A673 (cell line): Measurements from ENCODE around the gene MRGPRE. TPM values are rescaled to one million over a fixed set of nuclear protein-coding genes. Genes with fewer than 3 reads are reported as not detected.

Experiments used
- BruUV-seq: library from RNA; stranded (reverse); fragments of 400-500 nt; replicated peaks from 2 replicates; lab custom pipeline; 2021; lab: Mats Ljungman, UMichigan
- CTCF ChIA-PET: fragments of 300-600 bp; sonication (Branson Sonifier 250); formaldehyde crosslinking; loops from one replicate; lab custom pipeline; 2022; ENCODE audit warnings: antibody characterized with exemption; lab: Charles Lee
- POLR2A ChIA-PET: fragments of 300-600 bp; sonication (Branson Sonifier 250); formaldehyde crosslinking; loops from one replicate; lab custom pipeline; 2022; ENCODE audit warnings: antibody characterized with exemption; ENCODE audit not compliant: low non-redundant PET; lab: Charles Lee
- DNase-seq: peaks from one replicate; pipeline ENCODE4 v3.0.0-alpha.2; 2015; ENCODE audit warnings: low spot score
- H3K27ac ChIP-seq: fragments of 200-600 bp; sonication (generic); 2 replicates; pipeline ENCODE4 v1.5.1; 2016; ENCODE audit warnings: mixed run types, low read depth, mild to moderate bottlenecking, mixed read lengths, antibody characterized with exemption, low read length; ENCODE audit not compliant: poor library complexity, severe bottlenecking
- H3K27me3 ChIP-seq: fragments of 200-600 bp; sonication (generic); replicated peaks from 2 replicates; pipeline ENCODE4 v1.6.1; 2017; ENCODE audit warnings: mixed run types, low read depth, mild to moderate bottlenecking, mixed read lengths, antibody characterized with exemption, low read length; ENCODE audit not compliant: insufficient read depth, poor library complexity
- H3K36me3 ChIP-seq: fragments of 200-600 bp; sonication (generic); 2 replicates; pipeline ENCODE4 v1.6.1; 2016; ENCODE audit warnings: mixed run types, mild to moderate bottlenecking, mixed read lengths, antibody characterized with exemption, low read length; ENCODE audit not compliant: insufficient read depth, poor library complexity, severe bottlenecking
- H3K4me1 ChIP-seq: fragments of 200-600 bp; sonication (generic); 2 replicates; pipeline ENCODE4 v1.6.1; 2017; ENCODE audit warnings: mixed run types, mild to moderate bottlenecking, mixed read lengths, antibody characterized with exemption, low read length; ENCODE audit not compliant: insufficient read depth, poor library complexity, severe bottlenecking
- H3K4me3 ChIP-seq: fragments of 200-600 bp; sonication (generic); 2 replicates; pipeline ENCODE4 v1.5.1; 2016; ENCODE audit warnings: low read depth, mixed run types, mild to moderate bottlenecking, mixed read lengths, low read length; ENCODE audit not compliant: poor library complexity, severe bottlenecking
- H3K9me3 ChIP-seq: fragments of 200-600 bp; sonication (generic); 2 replicates; pipeline ENCODE4 v1.6.1; 2016; ENCODE audit warnings: mixed run types, low read depth, mild to moderate bottlenecking, mixed read lengths, antibody characterized with exemption, low read length; ENCODE audit not compliant: poor library complexity, severe bottlenecking
- EZH2 ChIP-seq: fragments of 200-600 bp; sonication (generic); IDR thresholded peaks from 2 replicates; pipeline ENCODE4 v1.6.1; 2017; ENCODE audit warnings: borderline replicate concordance, low read depth, mild to moderate bottlenecking, mixed read lengths, antibody characterized with exemption, low read length; ENCODE audit not compliant: poor library complexity, severe bottlenecking
- intact Hi-C: fragments of 100-400 bp; cut with micrococcal nuclease; formaldehyde crosslinking; loops from one replicate; pipeline ENCODE4 v1.10.0; 2022; ENCODE audit not compliant: unreplicated experiment
- total RNA-seq: library from RNA; stranded (reverse); gene quantifications from 2 replicates; pipeline ENCODE4 v1.2.3, GENCODE V29; 2021
- TF ChIP-seq, protein P1 (sequence below): fragments of 300-800, 200-600 bp; sonication (generic); conservative IDR thresholded peaks from 2 replicates; pipeline ENCODE4 v1.5.1; 2017; ENCODE audit warnings: low read depth, mild to moderate bottlenecking, antibody characterized with exemption, low read length, moderate library complexity, mixed read lengths

MRGPRE gene
- total RNA-seq, 1 experiment from 2014 or later, result not detected

DNA sequence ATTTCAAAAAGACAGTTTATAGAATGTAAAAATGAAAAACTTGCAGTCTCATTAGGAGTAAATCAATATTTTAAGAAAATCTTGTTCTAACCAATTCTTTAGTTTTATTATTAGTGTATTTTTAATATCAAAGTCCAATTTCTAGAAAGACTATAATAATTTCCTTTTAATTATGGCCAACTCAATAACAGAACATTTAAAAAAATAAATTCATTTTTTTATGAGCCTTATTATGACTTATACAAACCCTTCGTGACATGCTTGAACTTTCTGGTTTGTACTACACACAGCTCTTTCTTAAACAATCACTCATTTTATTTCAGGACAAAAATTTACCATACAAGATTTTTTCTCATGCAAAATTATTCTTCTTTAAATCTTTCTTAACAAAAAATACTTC is 11.7 kb upstream of the MRGPRE start:
- TF ChIP-seq, protein P1, sequence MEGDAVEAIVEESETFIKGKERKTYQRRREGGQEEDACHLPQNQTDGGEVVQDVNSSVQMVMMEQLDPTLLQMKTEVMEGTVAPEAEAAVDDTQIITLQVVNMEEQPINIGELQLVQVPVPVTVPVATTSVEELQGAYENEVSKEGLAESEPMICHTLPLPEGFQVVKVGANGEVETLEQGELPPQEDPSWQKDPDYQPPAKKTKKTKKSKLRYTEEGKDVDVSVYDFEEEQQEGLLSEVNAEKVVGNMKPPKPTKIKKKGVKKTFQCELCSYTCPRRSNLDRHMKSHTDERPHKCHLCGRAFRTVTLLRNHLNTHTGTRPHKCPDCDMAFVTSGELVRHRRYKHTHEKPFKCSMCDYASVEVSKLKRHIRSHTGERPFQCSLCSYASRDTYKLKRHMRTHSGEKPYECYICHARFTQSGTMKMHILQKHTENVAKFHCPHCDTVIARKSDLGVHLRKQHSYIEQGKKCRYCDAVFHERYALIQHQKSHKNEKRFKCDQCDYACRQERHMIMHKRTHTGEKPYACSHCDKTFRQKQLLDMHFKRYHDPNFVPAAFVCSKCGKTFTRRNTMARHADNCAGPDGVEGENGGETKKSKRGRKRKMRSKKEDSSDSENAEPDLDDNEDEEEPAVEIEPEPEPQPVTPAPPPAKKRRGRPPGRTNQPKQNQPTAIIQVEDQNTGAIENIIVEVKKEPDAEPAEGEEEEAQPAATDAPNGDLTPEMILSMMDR, result no peak
- TF ChIP-seq EZH2, result no peak
- ChIA-PET POLR2A (no interaction called here), CTCF (no interaction called here)
- intact Hi-C loops, result no loop called here
- Histone ChIP-seq H3K27me3 (no peaks in the 10 kb centered on the region), H3K27ac (no peak overlapping the region), H3K4me1 (no peaks in the 10 kb centered on the region), H3K36me3 (no peaks in the 10 kb centered on the region), H3K4me3 (no peak overlapping the region), H3K9me3 (no peaks in the 10 kb centered on the region)
- no peak for DNase-seq
- no TSS peak for BruUV-seq

DNA sequence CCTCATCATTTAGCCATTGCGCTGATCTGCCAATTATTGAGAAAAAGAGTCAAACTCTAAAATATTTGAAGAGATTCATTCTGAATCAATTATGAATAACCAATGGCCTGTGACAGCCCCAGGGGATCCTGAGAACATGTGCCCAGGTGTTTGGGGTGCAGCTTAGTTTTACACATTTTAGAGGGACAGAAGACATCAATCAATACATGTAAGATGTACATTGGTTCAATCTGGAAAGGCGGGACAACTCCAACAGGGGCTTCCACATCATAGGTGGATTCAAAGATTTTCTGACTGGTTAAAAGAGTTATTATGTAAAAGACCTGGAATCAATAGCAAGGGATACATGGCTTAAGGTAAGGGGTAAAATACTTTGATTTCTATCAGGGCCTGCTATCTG is 4.9 kb upstream of the MRGPRE start:
- DNase-seq, result no peak
- CTCF ChIA-PET, result no interaction called here
- no peak overlapping the region for H3K4me3 ChIP-seq
- TF ChIP-seq, protein P1, result no peak
- no peak for TF ChIP-seq EZH2
- no peaks in the 10 kb centered on the region for H3K9me3 ChIP-seq
- no peak overlapping the region for H3K27ac ChIP-seq
- POLR2A ChIA-PET, result no interaction called here
- BruUV-seq, result no TSS peak
- intact Hi-C loops, result no loop called here
- no peaks in the 10 kb centered on the region for H3K4me1 ChIP-seq
- H3K27me3 ChIP-seq, result no peaks in the 10 kb centered on the region
- no peaks in the 10 kb centered on the region for H3K36me3 ChIP-seq

DNA sequence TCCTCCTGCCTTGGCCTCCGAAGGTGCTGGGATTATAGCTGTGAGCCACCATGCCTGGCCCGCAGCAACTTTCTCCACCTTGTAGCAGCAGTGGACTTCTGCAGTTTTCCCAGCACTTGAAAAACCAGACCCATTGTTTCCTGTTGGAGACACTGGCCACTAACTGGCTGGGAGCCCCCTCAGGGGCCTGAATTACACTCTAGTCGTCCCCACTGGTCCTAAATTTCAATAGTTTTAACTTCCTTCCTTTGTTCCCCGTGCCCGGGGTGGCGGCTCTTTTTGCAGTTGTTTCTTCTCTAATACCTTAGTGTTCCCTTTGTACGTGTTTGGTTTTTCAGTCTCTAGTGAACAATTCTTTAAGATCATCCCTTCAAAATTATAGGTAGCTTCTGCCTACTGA is 2.6 kb upstream of the MRGPRE start:
- TF ChIP-seq EZH2, result no peak
- TF ChIP-seq, protein P1, result no peak
- H3K27me3 ChIP-seq, result no peaks in the 10 kb centered on the region
- H3K4me1 ChIP-seq, result no peaks in the 10 kb centered on the region
- BruUV-seq, result no TSS peak
- DNase-seq, result no peak
- H3K4me3 ChIP-seq, result no peak overlapping the region
- H3K9me3 ChIP-seq, result no peaks in the 10 kb centered on the region
- H3K27ac ChIP-seq, result no peak overlapping the region
- ChIA-PET POLR2A (no interaction called here), CTCF (no interaction called here)
- H3K36me3 ChIP-seq, result no peaks in the 10 kb centered on the region
- intact Hi-C loops, result no loop called here
